Ascending aorta (tissue), 2 donors: ENCODE data around the gene ERN1. TPM values are rescaled to one million over a fixed set of nuclear protein-coding genes. Genes with fewer than 3 reads are reported as not detected.

ENCODE experiments used
- DNase-seq, 2 donors: peaks; one replicate each; pipeline ENCODE4 v3.0.0-alpha.2; 2019; ENCODE audit warnings: low spot score in 2 of 2
- H3K27ac ChIP-seq, 2 donors: fragments of 200-600 bp; sonication (generic); one replicate each; pipeline ENCODE4 v1.5.1; 2016 to 2017; ENCODE audit warnings: mild to moderate bottlenecking in 1 of 2
- H3K27me3 ChIP-seq: fragments of 200-600 bp; sonication (generic); one replicate; pipeline ENCODE4 v1.5.1; 2017
- H3K36me3 ChIP-seq, 2 donors: fragments of 200-600 bp; sonication (generic); one replicate each; pipeline ENCODE4 v1.5.1; 2016
- H3K4me1 ChIP-seq, 2 donors: fragments of 200-600 bp; sonication (generic); one replicate each; pipeline ENCODE4 v1.5.1; 2016 to 2017; ENCODE audit warnings: mild to moderate bottlenecking in 1 of 2
- H3K4me3 ChIP-seq, 2 donors: fragments of 200-600 bp; sonication (generic); one replicate each; pipeline ENCODE4 v1.5.1; 2016 to 2017; ENCODE audit warnings: mild to moderate bottlenecking in 1 of 2
- H3K9me3 ChIP-seq, 2 donors: fragments of 200-600 bp; sonication (generic); one replicate each; pipeline ENCODE4 v1.5.1; 2016
- CTCF ChIP-seq, 3 experiments: fragments of 200-600 bp in 2 of 3; fragments of 450-650 bp in 1 of 3; sonication (generic) in 2 of 3; IDR thresholded peaks; one replicate each; pipeline ENCODE4 v1.5.1; 2016 to 2019; ENCODE audit warnings: antibody characterized with exemption in 3 of 3, mild to moderate bottlenecking in 1 of 3, moderate library complexity in 1 of 3
- intact Hi-C: fragments of 100-400 bp; cut with DNase I; formaldehyde crosslinking; loops from one replicate; pipeline ENCODE4 v1.15.1; 2023
- total RNA-seq: library from RNA; depleted of rRNA; stranded (reverse); fragments of >200 nt; gene quantifications from one replicate; pipeline ENCODE4 v1.1.0, GENCODE V29; 2016

Gene ERN1
- total RNA-seq, 1 donor from 2014 or later = 26.5 TPM

- DNase-seq = no peak
- Histone ChIP-seq H3K4me1 (no peaks in the 10 kb centered on the region), H3K27ac (no peak overlapping the region), H3K4me3 (no peak overlapping the region), H3K36me3 (peaks cover 0 to 4% of the 10 kb centered on the region in 2 donors), H3K9me3 (no peaks in the 10 kb centered on the region), H3K27me3 (no peaks in the 10 kb centered on the region)
- TF ChIP-seq CTCF (IDR thresholded peaks at IDR 0.05) = no peak
- intact Hi-C loops = no loop called here
Measured at GRCh38 chr17:64111831-64112230, 18.1 kb downstream of the ERN1 start.

GRCh38 chr17:64110379-64111152 lies 19.4 kb downstream of the ERN1 start:
- H3K27ac ChIP-seq = no peak overlapping the region
- no peak for TF ChIP-seq CTCF (IDR thresholded peaks at IDR 0.05)
- no peaks in the 10 kb centered on the region for H3K4me1 ChIP-seq
- intact Hi-C loops = no loop called here
- no peak for DNase-seq
- H3K4me3 ChIP-seq = no peak overlapping the region
- no peaks in the 10 kb centered on the region for H3K27me3 ChIP-seq
- H3K9me3 ChIP-seq = no peaks in the 10 kb centered on the region
- H3K36me3 ChIP-seq = peaks cover 0 to 4% of the 10 kb centered on the region in 2 donors

- intact Hi-C loops = no loop called here
- DNase-seq = no peak
- Histone ChIP-seq H3K4me1 (no peaks in the 10 kb centered on the region), H3K27me3 (no peaks in the 10 kb centered on the region), H3K9me3 (no peaks in the 10 kb centered on the region), H3K4me3 (no peak overlapping the region), H3K36me3 (peaks cover 0 to 4% of the 10 kb centered on the region in 2 donors), H3K27ac (no peak overlapping the region)
- no peak for TF ChIP-seq CTCF (IDR thresholded peaks at IDR 0.05)
Measured at GRCh38 chr17:64109400-64109799, 20.5 kb downstream of the ERN1 start.

GRCh38 chr17:64107500-64108236 lies 22.3 kb downstream of the ERN1 start:
- peaks cover 0 to 4% of the 10 kb centered on the region in 2 donors for H3K36me3 ChIP-seq
- TF ChIP-seq CTCF (IDR thresholded peaks at IDR 0.05) = no peak
- H3K27me3 ChIP-seq = no peaks in the 10 kb centered on the region
- no peaks in the 10 kb centered on the region for H3K4me1 ChIP-seq
- H3K9me3 ChIP-seq = no peaks in the 10 kb centered on the region
- no peak for DNase-seq
- intact Hi-C loops = no loop called here
- H3K27ac ChIP-seq = no peak overlapping the region
- no peak overlapping the region for H3K4me3 ChIP-seq

- Histone ChIP-seq H3K36me3 (peaks cover 0 to 4% of the 10 kb centered on the region in 2 donors), H3K9me3 (no peaks in the 10 kb centered on the region), H3K4me1 (no peaks in the 10 kb centered on the region), H3K27me3 (no peaks in the 10 kb centered on the region), H3K27ac (no peak overlapping the region), H3K4me3 (no peak overlapping the region)
- intact Hi-C loops = no loop called here
- no peak for DNase-seq
- no peak for TF ChIP-seq CTCF (IDR thresholded peaks at IDR 0.05)
Measured at GRCh38 chr17:64106918-64107317, 23.0 kb downstream of the ERN1 start.
